ENCODE results near the gene SCG5.

SCG5 gene

GRCh38 chr15:32735989-32736700 lies 94.6 kb downstream of the SCG5 start:
- Histone ChIP-seq H3K27ac (no peak overlapping the region), H3K36me3 (no peaks in the 10 kb centered on the region), H3K9me3 (no peaks in the 10 kb centered on the region), H3K4me3 (ENCODE audit: low read depth in 1 of 2, low read length in 1 of 2) (no peak overlapping the region), H3K27me3 (peaks cover 38% of the 10 kb centered on the region), H3K4me1 (ENCODE audit: control insufficient read depth in 1 of 2, insufficient read depth in 1 of 2, low read depth in 1 of 2, low read length in 1 of 2) (no peaks in the 10 kb centered on the region)
- TF ChIP-seq CTCF (IDR thresholded peaks at IDR 0.05): no peak

GRCh38 chr15:32736701-32737061 lies 95.2 kb downstream of the SCG5 start:
- Histone ChIP-seq H3K27me3 (peaks cover 33% of the 10 kb centered on the region), H3K9me3 (no peaks in the 10 kb centered on the region), H3K4me1 (ENCODE audit: control insufficient read depth in 1 of 2, insufficient read depth in 1 of 2, low read depth in 1 of 2, low read length in 1 of 2) (no peaks in the 10 kb centered on the region), H3K36me3 (no peaks in the 10 kb centered on the region), H3K4me3 (ENCODE audit: low read depth in 1 of 2, low read length in 1 of 2) (no peak overlapping the region), H3K27ac (no peak overlapping the region)
- no peak for TF ChIP-seq CTCF (IDR thresholded peaks at IDR 0.05)

- TF ChIP-seq CTCF (IDR thresholded peaks at IDR 0.05): no peak
- H3K4me3 ChIP-seq (ENCODE audit: low read depth in 1 of 2, low read length in 1 of 2): no peak overlapping the region
- peaks cover 32% of the 10 kb centered on the region for H3K27me3 ChIP-seq
- H3K36me3 ChIP-seq: no peaks in the 10 kb centered on the region
- H3K9me3 ChIP-seq: no peaks in the 10 kb centered on the region
- H3K27ac ChIP-seq: no peak overlapping the region
- H3K4me1 ChIP-seq (ENCODE audit: control insufficient read depth in 1 of 2, insufficient read depth in 1 of 2, low read depth in 1 of 2, low read length in 1 of 2): no peaks in the 10 kb centered on the region
Measured at GRCh38 chr15:32737304-32737703, 95.8 kb downstream of the SCG5 start.

GRCh38 chr15:32738666-32739065 lies 97.2 kb downstream of the SCG5 start:
- H3K4me3 ChIP-seq (ENCODE audit: low read depth in 1 of 2, low read length in 1 of 2): no peak overlapping the region
- no peaks in the 10 kb centered on the region for H3K4me1 ChIP-seq (ENCODE audit: control insufficient read depth in 1 of 2, insufficient read depth in 1 of 2, low read depth in 1 of 2, low read length in 1 of 2)
- no peaks in the 10 kb centered on the region for H3K36me3 ChIP-seq
- peaks cover 21% of the 10 kb centered on the region for H3K27me3 ChIP-seq
- no peaks in the 10 kb centered on the region for H3K9me3 ChIP-seq
- H3K27ac ChIP-seq: no peak overlapping the region
- no peak for TF ChIP-seq CTCF (IDR thresholded peaks at IDR 0.05)

GRCh38 chr15:32739522-32740063 lies 98.1 kb downstream of the SCG5 start:
- Histone ChIP-seq H3K9me3 (no peaks in the 10 kb centered on the region), H3K27me3 (peaks cover 21% of the 10 kb centered on the region), H3K4me1 (ENCODE audit: control insufficient read depth in 1 of 2, insufficient read depth in 1 of 2, low read depth in 1 of 2, low read length in 1 of 2) (no peaks in the 10 kb centered on the region), H3K4me3 (ENCODE audit: low read depth in 1 of 2, low read length in 1 of 2) (no peak overlapping the region), H3K36me3 (no peaks in the 10 kb centered on the region), H3K27ac (no peak overlapping the region)
- no peak for TF ChIP-seq CTCF (IDR thresholded peaks at IDR 0.05)
